ENCODE measurements around the gene FAM107B.

- TF ChIP-seq TEAD4 (IDR thresholded peaks at IDR 0.05): no peak
- no peak for TF ChIP-seq YY1 (IDR thresholded peaks at IDR 0.05; ENCODE audit: low read depth)
- TF ChIP-seq REST (IDR thresholded peaks at IDR 0.05; ENCODE audit: low read depth): no peak
- no peak for TF ChIP-seq USF1 (IDR thresholded peaks at IDR 0.05)
- no peak for TF ChIP-seq EP300 (IDR thresholded peaks at IDR 0.05; ENCODE audit: borderline replicate concordance)
- TF ChIP-seq MAX (IDR thresholded peaks at IDR 0.05): no peak
- no peak for TF ChIP-seq RAD21 (IDR thresholded peaks at IDR 0.05; ENCODE audit: low read depth)
- TF ChIP-seq TAF1 (IDR thresholded peaks at IDR 0.05; ENCODE audit: low read depth): no peak
- TF ChIP-seq NFIC (IDR thresholded peaks at IDR 0.05): no peak
- TF ChIP-seq FOXM1 (IDR thresholded peaks at IDR 0.05; ENCODE audit: borderline replicate concordance, low read depth): no peak
- no peak for TF ChIP-seq ZBTB7A (IDR thresholded peaks at IDR 0.05; ENCODE audit: low read depth)
Observed at GRCh38 chr10:14820775-14821154, 46.1 kb upstream of the FAM107B start.
